Prostate gland (tissue), 2 donors: ENCODE measurements around the gene PPP1R13L. TPM values are rescaled to one million over a fixed set of nuclear protein-coding genes. Genes with fewer than 3 reads are reported as not detected.
"Not testable (repeated sequence)": the region's sequence is repeated elsewhere in the genome, so short reads cannot be mapped to it uniquely, and the experiment has no call there.

Source experiments
- DNase-seq: peaks from one replicate; pipeline ENCODE4 v3.0.0-alpha.2; 2019; ENCODE audit warnings: low spot score
- H3K27ac ChIP-seq, 2 donors: fragments of 200-600 bp; sonication (generic); 2 replicates each; pipeline ENCODE4 v1.5.1; 2017 to 2019
- H3K27me3 ChIP-seq: fragments of 200-600 bp; sonication (generic); replicated peaks from 2 replicates; pipeline ENCODE4 v1.5.1; 2019; ENCODE audit not compliant: insufficient read depth
- H3K36me3 ChIP-seq, 2 donors: fragments of 200-600 bp; sonication (generic); 1 replicate in 1 of 2; 2 replicates in 1 of 2; pipeline versions ENCODE4 v1.5.1 to v1.8.1; 2017 to 2019
- H3K4me1 ChIP-seq: fragments of 200-600 bp; sonication (generic); replicated peaks from 2 replicates; pipeline ENCODE4 v1.5.1; 2019
- H3K4me3 ChIP-seq, 2 donors: fragments of 200-600 bp; sonication (generic); 2 replicates each; pipeline ENCODE4 v1.5.1; 2017 to 2019
- H3K9me3 ChIP-seq: fragments of 200-600 bp; sonication (generic); 2 replicates; pipeline ENCODE4 v1.5.1; 2017
- CTCF ChIP-seq, 4 experiments: fragments of 200-600 bp in 2 of 4; fragments of 450-650 bp in 2 of 4; sonication (generic) in 2 of 4; IDR thresholded peaks; 1 replicate in 3 of 4; 2 replicates in 1 of 4; pipeline ENCODE4 v1.5.1; 2016 to 2019; ENCODE audit warnings: antibody characterized with exemption in 4 of 4, mild to moderate bottlenecking in 2 of 4, moderate library complexity in 2 of 4
- POLR2A ChIP-seq: fragments of 450-650 bp; IDR thresholded peaks from one replicate; pipeline ENCODE4 v1.6.1; 2016; ENCODE audit warnings: antibody characterized with exemption, mild to moderate bottlenecking
- POLR2AphosphoS5 ChIP-seq: sonication (generic); formaldehyde crosslinking; IDR thresholded peaks from one replicate; pipeline ENCODE4 v1.6.1; 2017; ENCODE audit warnings: antibody characterized with exemption
- WGBS: methylation state at CpG from one replicate; pipeline ENCODE4 v1.1.5; 2018; 5-methylcytosine and 5-hydroxymethylcytosine counted together
- intact Hi-C: fragments of 100-400 bp; cut with DNase I; formaldehyde crosslinking; loops from one replicate; pipeline ENCODE4 v1.14.2; 2022
- microRNA-seq: library from miRNA; unstranded; fragments of <30 nt; microRNA quantifications from one replicate; pipeline ENCODE4, GENCODE V29; 2016
- small RNA-seq, 2 donors: library from RNA; depleted of rRNA; stranded (forward); fragments of <200 nt; gene quantifications; one replicate each; pipeline ENCODE3, GENCODE V24; 2016
- total RNA-seq, 2 donors: library from RNA; depleted of rRNA; stranded (reverse); fragments of >200 nt; gene quantifications; one replicate each; pipeline ENCODE4 v1.1.0, GENCODE V29; 2016

The PPP1R13L gene
- total RNA-seq, 2 donors from 2014 or later = 56.1 to 60.3 TPM

GRCh38 chr19:45336696-45337251 lies 68.1 kb downstream of the PPP1R13L start:
- Histone ChIP-seq H3K4me3 (no peak overlapping the region), H3K4me1 (no peaks in the 10 kb centered on the region), H3K36me3 (no peaks in the 10 kb centered on the region), H3K27ac (no peak overlapping the region), H3K9me3 (no peaks in the 10 kb centered on the region), H3K27me3 (no peaks in the 10 kb centered on the region)
- no peak for DNase-seq
- whole genome bisulfite sequencing = 66% methylated on average over 11 of the region's 11 CpGs
- TF ChIP-seq POLR2AphosphoS5 = no peak
- no peak for TF ChIP-seq CTCF (IDR thresholded peaks at IDR 0.05)
- no peak for TF ChIP-seq POLR2A
- intact Hi-C loops = no loop called here

- H3K27me3 ChIP-seq, H3K4me1 ChIP-seq, DNase-seq, H3K4me3 ChIP-seq, H3K27ac ChIP-seq, H3K9me3 ChIP-seq, intact Hi-C loops, H3K36me3 ChIP-seq: not testable (repeated sequence)
- WGBS = 93% methylated on average over 4 of the region's 4 CpGs
These were observed 70.0 kb downstream of the PPP1R13L start for GRCh38 chr19:45334881-45335280.

- H3K9me3 ChIP-seq = no peaks in the 10 kb centered on the region
- H3K27me3 ChIP-seq = no peaks in the 10 kb centered on the region
- H3K27ac ChIP-seq = no peak overlapping the region
- no peak for TF ChIP-seq POLR2A
- TF ChIP-seq POLR2AphosphoS5 = no peak
- no peak for TF ChIP-seq CTCF (IDR thresholded peaks at IDR 0.05)
- no peaks in the 10 kb centered on the region for H3K4me1 ChIP-seq
- WGBS = 81% methylated on average over 10 of the region's 10 CpGs
- H3K4me3 ChIP-seq = no peak overlapping the region
- intact Hi-C loops = no loop called here
- DNase-seq = no peak
- H3K36me3 ChIP-seq = no peaks in the 10 kb centered on the region
These were observed 71.1 kb downstream of the PPP1R13L start for GRCh38 chr19:45333609-45334303.

- TF ChIP-seq POLR2A = no peak
- no peak for TF ChIP-seq POLR2AphosphoS5
- TF ChIP-seq CTCF (IDR thresholded peaks at IDR 0.05) = no peak
- Histone ChIP-seq H3K4me3 (no peak overlapping the region), H3K36me3 (no peaks in the 10 kb centered on the region), H3K9me3 (no peaks in the 10 kb centered on the region), H3K27me3 (no peaks in the 10 kb centered on the region), H3K4me1 (no peaks in the 10 kb centered on the region), H3K27ac (no peak overlapping the region)
- 83% methylated on average over 7 of the region's 7 CpGs for WGBS
- intact Hi-C loops = no loop called here
- DNase-seq = no peak
These were observed 73.5 kb downstream of the PPP1R13L start for GRCh38 chr19:45331411-45331810.

Small RNA genes lying within 50 kb of the gene (microRNA-seq; reads per million reads assigned to microRNA genes)
- not detected for gene MIR6088

Small RNA genes lying within 50 kb of the gene (small RNA-seq; reads per million reads assigned to genes)
- gene MIR6088 = 0 reads per million in 2 donors

Other genes with a start within 250 kb of the PPP1R13L start
- 1 to 10 TPM; 3.6 to 4.1 TPM for gene NKPD1, start 244.1 kb downstream of the PPP1R13L start, total RNA-seq
- gene TRAPPC6A, start 226.8 kb downstream of the PPP1R13L start, total RNA-seq = 10 to 100 TPM; 57.0 to 80.4 TPM
- gene BLOC1S3, start 226.3 kb downstream of the PPP1R13L start, total RNA-seq = 10 to 100 TPM; 21.4 to 30.4 TPM
- 10 to 100 TPM in 1 of 2 donors, 1 to 10 TPM in 1; 5.8 to 27.0 TPM for gene EXOC3L2, start 159.7 kb downstream of the PPP1R13L start, total RNA-seq
- 100 to 1,000 TPM in 1 of 2 donors, 10 to 100 TPM in 1; 24.3 to 120 TPM for gene MARK4, start 153.8 kb downstream of the PPP1R13L start, total RNA-seq
- 10 to 100 TPM; 24.7 to 42.8 TPM for gene CKM, start 82.2 kb downstream of the PPP1R13L start, total RNA-seq
- gene KLC3, start 64.3 kb downstream of the PPP1R13L start, total RNA-seq = 1 to 10 TPM; 3.4 to 7.0 TPM
- 10 to 100 TPM; 20.5 to 31.8 TPM for gene ERCC2, start 34.5 kb downstream of the PPP1R13L start, total RNA-seq
- 1 to 10 TPM; 6.6 to 8.9 TPM for gene POLR1G, start 1.6 kb upstream of the PPP1R13L start, total RNA-seq
- 100 to 1,000 TPM; 142 to 151 TPM for gene ERCC1, start 18.8 kb upstream of the PPP1R13L start, total RNA-seq
- 1 to 10 TPM; 2.5 to 6.4 TPM for gene FOSB, start 62.9 kb upstream of the PPP1R13L start, total RNA-seq
- gene RTN2, start 92.0 kb upstream of the PPP1R13L start, total RNA-seq = 10 to 100 TPM in 1 of 2 donors, 1 to 10 TPM in 1; 7.2 to 19.7 TPM
- 1 to 10 TPM in 1 of 2 donors, under 1 TPM in 1; 0.36 to 1.8 TPM for gene PPM1N, start 93.4 kb upstream of the PPP1R13L start, total RNA-seq
- 100 to 1,000 TPM in 1 of 2 donors, 10 to 100 TPM in 1; 82.7 to 119 TPM for gene VASP, start 102.4 kb upstream of the PPP1R13L start, total RNA-seq
- gene OPA3, start 179.7 kb upstream of the PPP1R13L start, total RNA-seq = 10 to 100 TPM in 1 of 2 donors, 1 to 10 TPM in 1; 7.2 to 14.5 TPM
- gene GPR4, start 197.1 kb upstream of the PPP1R13L start, total RNA-seq = 1 to 10 TPM in 1 of 2 donors, under 1 TPM in 1; 0.55 to 2.4 TPM
- gene EML2, start 234.3 kb upstream of the PPP1R13L start, total RNA-seq = 10 to 100 TPM; 47.3 to 55.6 TPM